A549 (cell line): ENCODE data around the gene BDH1. TPM values are rescaled to one million over a fixed set of nuclear protein-coding genes. Genes with fewer than 3 reads are reported as not detected.

Experiments used
- ATAC-seq, 2 experiments: fragments of 200-7000 bp in 1 of 2; fragments of >200 bp in 1 of 2; cut with Nextera tagmentation in 1 of 2; cut with Tn5 transposase in 1 of 2; 3 replicates each; pipeline versions ENCODE4 v1.8.0 to v1.9.1; 2018 to 2020; ENCODE audit warnings: mild to moderate bottlenecking in 1 of 2, moderate library complexity in 1 of 2
- CTCF ChIA-PET: fragments of 300-600 bp; sonication (Branson Sonifier 250); formaldehyde crosslinking; extraction: SDS; loops from one replicate; lab custom pipeline; 2021; ENCODE audit warnings: antibody characterized with exemption, inconsistent platforms; lab: Yijun Ruan, JAX
- POLR2A ChIA-PET: fragments of 350-600 bp; formaldehyde crosslinking; extraction: SDS; loops from one replicate; lab custom pipeline; 2021; ENCODE audit warnings: antibody characterized with exemption, inconsistent platforms; lab: Yijun Ruan, JAX
- DNase-seq, 2 experiments: peaks; one replicate each; pipeline versions ENCODE4 v3.0.0 to v3.0.0-alpha.2; 2011 to 2016; ENCODE audit warnings: low read depth in 1 of 2, low spot score in 1 of 2
- FAIRE-seq: peaks from 2 replicates; lab custom pipeline; 2011; peaks lifted over from hg19 to GRCh38; lab: Jason Lieb, UNC
- H3K27ac ChIP-seq, 2 experiments: fragments of >200 bp; sonication (Bioruptor Twin); formaldehyde crosslinking; 3 replicates each; pipeline ENCODE4 v1.5.1; 2016 to 2017
- H3K4me1 ChIP-seq: fragments of >200 bp; sonication (Bioruptor Twin); formaldehyde crosslinking; 3 replicates; pipeline ENCODE4 v1.6.1; 2016
- H3K4me2 ChIP-seq: fragments of >200 bp; sonication (Bioruptor Twin); formaldehyde crosslinking; 3 replicates; pipeline ENCODE4 v1.6.1; 2016
- H3K4me3 ChIP-seq: fragments of >200 bp; sonication (Bioruptor Twin); formaldehyde crosslinking; 3 replicates; pipeline ENCODE4 v1.5.1; 2016
- H3K9me3 ChIP-seq: fragments of >200 bp; sonication (Bioruptor Twin); formaldehyde crosslinking; 3 replicates; pipeline ENCODE4 v1.6.1; 2016
- CBX2 ChIP-seq: fragments of 200-600 bp; sonication (generic); IDR thresholded peaks from 2 replicates; pipeline ENCODE4 v1.6.1; 2016; ENCODE audit warnings: low read depth, mild to moderate bottlenecking, borderline replicate concordance
- CBX8 ChIP-seq: fragments of 200-600 bp; sonication (generic); IDR thresholded peaks from 2 replicates; pipeline ENCODE4 v1.6.1; 2016
- CEBPB ChIP-seq, 2 experiments: fragments of >200 bp in 1 of 2; sonication (Bioruptor Twin) in 1 of 2; formaldehyde crosslinking in 1 of 2; IDR thresholded peaks; 2 replicates each; pipeline ENCODE4 v1.6.1; 2012 to 2016
- EHMT2 ChIP-seq: fragments of 200-600 bp; sonication (generic); IDR thresholded peaks from 2 replicates; pipeline ENCODE4 v1.6.1; 2016; ENCODE audit warnings: antibody characterized with exemption, low read depth, mild to moderate bottlenecking, moderate library complexity
- EP300 ChIP-seq, 2 experiments: fragments of >200 bp; sonication (Bioruptor Twin); formaldehyde crosslinking; IDR thresholded peaks; 2 replicates in 1 of 2; 3 replicates in 1 of 2; pipeline ENCODE4 v1.6.1; 2016 to 2017
- ESRRA ChIP-seq: fragments of 150-350 bp; IDR thresholded peaks from 2 replicates; pipeline ENCODE4 v1.6.1; 2014; ENCODE audit warnings: mild to moderate bottlenecking, low read length, borderline replicate concordance
- FOSB ChIP-seq: fragments of 250-450 bp; sonication (Bioruptor Pico); IDR thresholded peaks from 2 replicates; pipeline ENCODE4 v1.5.0; 2020; ENCODE audit warnings: mild to moderate bottlenecking, moderate library complexity
- FOXS1 ChIP-seq: fragments of 250-450 bp; sonication (Bioruptor Pico); IDR thresholded peaks from 2 replicates; pipeline ENCODE4 v1.5.0; 2020; ENCODE audit warnings: mild to moderate bottlenecking, moderate library complexity
- HEYL ChIP-seq: fragments of 250-450 bp; sonication (Bioruptor Pico); IDR thresholded peaks from 2 replicates; pipeline ENCODE4 v1.8.0; 2021; ENCODE audit warnings: mild to moderate bottlenecking, moderate library complexity
- HOXA7 ChIP-seq: fragments of 250-450 bp; sonication (Bioruptor Pico); IDR thresholded peaks from 2 replicates; pipeline ENCODE4 v1.5.0; 2020; ENCODE audit warnings: mild to moderate bottlenecking, moderate library complexity
- HOXB13 ChIP-seq: fragments of 250-450 bp; sonication (Bioruptor Pico); IDR thresholded peaks from 2 replicates; pipeline ENCODE4 v1.5.0; 2020; ENCODE audit warnings: low read depth, mild to moderate bottlenecking, moderate library complexity
- HOXB5 ChIP-seq: fragments of 250-450 bp; sonication (Bioruptor Pico); IDR thresholded peaks from 2 replicates; pipeline ENCODE4 v1.5.0; 2020; ENCODE audit warnings: mild to moderate bottlenecking, moderate library complexity
- JUNB ChIP-seq: fragments of >200 bp; sonication (Bioruptor Twin); formaldehyde crosslinking; IDR thresholded peaks from 2 replicates; pipeline ENCODE4 v1.6.1; 2016
- KDM5A ChIP-seq: fragments of 200-600 bp; sonication (generic); IDR thresholded peaks from 2 replicates; pipeline ENCODE4 v1.6.1; 2016; ENCODE audit warnings: antibody characterized with exemption, mild to moderate bottlenecking
- NFE2L2 ChIP-seq: fragments of 150-350 bp; conservative IDR thresholded peaks from 2 replicates; pipeline ENCODE4 v1.6.1; 2014; ENCODE audit warnings: low read length
- NR3C1 ChIP-seq: fragments of >200 bp; sonication (Bioruptor Twin); formaldehyde crosslinking; IDR thresholded peaks from 3 replicates; pipeline ENCODE4 v1.6.1; 2017
- PHF8 ChIP-seq: fragments of 200-600 bp; sonication (generic); IDR thresholded peaks from 2 replicates; pipeline ENCODE4 v1.6.1; 2016; ENCODE audit warnings: low read depth, mild to moderate bottlenecking, antibody characterized with exemption, moderate library complexity, borderline replicate concordance
- POLR2A ChIP-seq: IDR thresholded peaks from 2 replicates; pipeline ENCODE4 v1.6.1; 2012; ENCODE audit warnings: mild to moderate bottlenecking, low read length
- RAD21 ChIP-seq, 2 experiments: fragments of >200 bp in 1 of 2; sonication (Bioruptor Twin) in 1 of 2; formaldehyde crosslinking in 1 of 2; IDR thresholded peaks in 1 of 2; conservative IDR thresholded peaks in 1 of 2; 2 replicates in 1 of 2; 3 replicates in 1 of 2; pipeline ENCODE4 v1.6.1; 2012 to 2018; ENCODE audit warnings: inconsistent platforms in 1 of 2
- RCOR1 ChIP-seq: fragments of 150-350 bp; IDR thresholded peaks from 2 replicates; pipeline ENCODE4 v1.6.1; 2014; ENCODE audit warnings: antibody characterized with exemption, low read length, low read depth
- RFX5 ChIP-seq: fragments of 450-650 bp; IDR thresholded peaks from 2 replicates; pipeline ENCODE4 v1.7.1; 2014; ENCODE audit warnings: antibody characterized with exemption, mild to moderate bottlenecking, moderate library complexity
- RNF2 ChIP-seq: fragments of 200-600 bp; sonication (generic); IDR thresholded peaks from 2 replicates; pipeline ENCODE4 v1.6.1; 2016; ENCODE audit warnings: low read depth, mild to moderate bottlenecking, antibody characterized with exemption, moderate library complexity, borderline replicate concordance
- ZC3H11A ChIP-seq: fragments of 450-650 bp; IDR thresholded peaks from 2 replicates; pipeline ENCODE4 v1.6.1; 2014; ENCODE audit warnings: antibody characterized with exemption, mild to moderate bottlenecking
- WGBS: methylation state at CpG from one replicate; pipeline ENCODE4 v1.1.6; 2017; ENCODE audit errors: missing lambda C conversion rate; 5-methylcytosine and 5-hydroxymethylcytosine counted together
- polyA plus RNA-seq, 4 experiments: library from polyadenylated mRNA; depleted of rRNA in 3 of 4; stranded (reverse); fragments of >200 nt; fragmentation: RNase III in 1 of 4; extraction: RNeasy Plus Mini Kit Qiagen cat#74134 plus additional on column Dnase treatment in 1 of 4; gene quantifications; 2 replicates in 3 of 4; 3 replicates in 1 of 4; pipeline ENCODE4 v1.2.3, GENCODE V29; 2011 to 2017
- TF ChIP-seq, protein P1 (sequence below): fragments of 150-350 bp; IDR thresholded peaks from 2 replicates; pipeline ENCODE4 v1.6.1; 2014; ENCODE audit warnings: low read depth, mild to moderate bottlenecking, low read length
- TF ChIP-seq, protein P2 (sequence below): fragments of >200 bp; sonication (Bioruptor Twin); formaldehyde crosslinking; IDR thresholded peaks from 2 replicates; pipeline ENCODE4 v1.6.1; 2016
- TF ChIP-seq, protein P3 (sequence below): IDR thresholded peaks from 2 replicates; pipeline ENCODE4 v1.6.1; 2012
- TF ChIP-seq, protein P4 (sequence below): fragments of 200-600 bp; sonication (generic); IDR thresholded peaks from 2 replicates; pipeline ENCODE4 v1.6.1; 2016; ENCODE audit warnings: antibody characterized with exemption, mild to moderate bottlenecking, moderate library complexity
- TF ChIP-seq, protein P5 (sequence below): IDR thresholded peaks from 2 replicates; pipeline ENCODE4 v1.6.1; 2012; ENCODE audit warnings: low read depth, borderline replicate concordance

BDH1 gene
- polyA plus RNA-seq, 2 of the 4 experiments (the other 2 are of a cell fraction), result 3.1 to 4.6 TPM

DNA sequence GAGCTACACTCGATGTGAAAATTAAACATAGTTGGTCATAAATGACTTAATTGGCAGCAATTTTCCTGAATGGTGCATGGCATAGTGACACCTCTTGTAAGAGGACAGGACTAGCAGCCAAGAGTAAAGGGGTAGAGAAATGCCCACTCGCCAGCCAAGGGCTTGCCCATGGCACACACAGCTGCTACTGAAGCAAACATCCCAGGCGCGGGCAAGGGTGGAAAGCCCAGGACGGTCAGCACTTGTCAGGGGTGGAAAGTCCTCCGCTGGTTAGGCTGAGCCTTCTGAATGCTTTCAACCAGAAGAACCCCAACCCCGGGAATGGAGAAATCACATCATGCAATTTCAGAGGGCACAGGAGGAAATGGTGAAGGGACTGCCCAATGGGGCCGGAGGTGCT is 31.6 kb downstream of the BDH1 start:
- FAIRE-seq, result no peak
- H3K4me3 ChIP-seq, result no peak overlapping the region
- peaks cover 31% of the 10 kb centered on the region for H3K4me1 ChIP-seq
- ChIA-PET CTCF (no interaction called here), POLR2A (no interaction called here)
- no peak overlapping the region for H3K27ac ChIP-seq
- no peak for DNase-seq
- ATAC-seq, result no peak
- 90% methylated on average over 8 of the region's 8 CpGs for WGBS
- H3K4me2 ChIP-seq, result no peak overlapping the region
- no peaks in the 10 kb centered on the region for H3K9me3 ChIP-seq
- TF ChIP-seq FOSB (CRISPR knock-in tag) (no peak), CEBPB (IDR thresholded peaks at IDR 0.05) (no peak), JUNB (no peak), HOXB5 (no peak), EP300 (IDR thresholded peaks at IDR 0.05) (no peak), NFE2L2 (no peak), RCOR1 (no peak), HOXA7 (no peak), NR3C1 (no peak), PHF8 (no peak), CBX2 (no peak)
- TF ChIP-seq, protein P1, sequence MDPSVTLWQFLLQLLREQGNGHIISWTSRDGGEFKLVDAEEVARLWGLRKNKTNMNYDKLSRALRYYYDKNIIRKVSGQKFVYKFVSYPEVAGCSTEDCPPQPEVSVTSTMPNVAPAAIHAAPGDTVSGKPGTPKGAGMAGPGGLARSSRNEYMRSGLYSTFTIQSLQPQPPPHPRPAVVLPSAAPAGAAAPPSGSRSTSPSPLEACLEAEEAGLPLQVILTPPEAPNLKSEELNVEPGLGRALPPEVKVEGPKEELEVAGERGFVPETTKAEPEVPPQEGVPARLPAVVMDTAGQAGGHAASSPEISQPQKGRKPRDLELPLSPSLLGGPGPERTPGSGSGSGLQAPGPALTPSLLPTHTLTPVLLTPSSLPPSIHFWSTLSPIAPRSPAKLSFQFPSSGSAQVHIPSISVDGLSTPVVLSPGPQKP, result no peak
- TF ChIP-seq, protein P2, sequence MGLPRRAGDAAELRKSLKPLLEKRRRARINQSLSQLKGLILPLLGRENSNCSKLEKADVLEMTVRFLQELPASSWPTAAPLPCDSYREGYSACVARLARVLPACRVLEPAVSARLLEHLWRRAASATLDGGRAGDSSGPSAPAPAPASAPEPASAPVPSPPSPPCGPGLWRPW, result no peak

DNA sequence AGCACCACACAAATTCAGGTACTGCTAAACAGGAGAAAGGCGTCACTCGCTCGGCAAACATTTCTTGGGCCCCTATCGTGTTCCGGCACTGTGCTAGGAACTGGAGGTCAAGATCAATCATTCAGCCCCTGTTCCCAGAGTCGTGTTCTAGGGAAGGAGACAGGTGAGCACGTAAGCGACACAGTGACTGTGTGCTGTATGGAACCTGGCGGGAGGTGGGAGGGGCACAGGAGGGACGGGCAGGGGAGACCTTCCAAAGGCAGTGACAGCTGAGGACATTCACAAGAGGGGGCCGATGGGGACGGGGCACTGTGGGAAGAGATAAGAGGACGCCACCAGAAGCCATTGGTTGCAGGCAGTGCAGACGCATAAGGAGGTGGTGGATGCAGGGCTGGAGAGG is 32.2 kb downstream of the BDH1 start:
- DNase-seq (no peak), ATAC-seq (no peak), FAIRE-seq (no peak)
- TF ChIP-seq EHMT2, result no peak
- CTCF ChIA-PET, result interaction anchor here (3.4 kb wide), 1 partner anchor 13 kb away, joined by 15 read pairs; no protein-coding TSS in a partner anchor
- H3K4me1 ChIP-seq, result peaks cover 36% of the 10 kb centered on the region
- H3K4me2 ChIP-seq, result no peak overlapping the region
- WGBS, result 95% methylated on average over 14 of the region's 14 CpGs
- POLR2A ChIA-PET, result no interaction called here
- H3K4me3 ChIP-seq, result no peak overlapping the region
- H3K9me3 ChIP-seq, result no peaks in the 10 kb centered on the region
- peak overlapping the region in 1 of 2 experiments; percentile 99; a peak in 1 of 6 replicates for H3K27ac ChIP-seq

DNA sequence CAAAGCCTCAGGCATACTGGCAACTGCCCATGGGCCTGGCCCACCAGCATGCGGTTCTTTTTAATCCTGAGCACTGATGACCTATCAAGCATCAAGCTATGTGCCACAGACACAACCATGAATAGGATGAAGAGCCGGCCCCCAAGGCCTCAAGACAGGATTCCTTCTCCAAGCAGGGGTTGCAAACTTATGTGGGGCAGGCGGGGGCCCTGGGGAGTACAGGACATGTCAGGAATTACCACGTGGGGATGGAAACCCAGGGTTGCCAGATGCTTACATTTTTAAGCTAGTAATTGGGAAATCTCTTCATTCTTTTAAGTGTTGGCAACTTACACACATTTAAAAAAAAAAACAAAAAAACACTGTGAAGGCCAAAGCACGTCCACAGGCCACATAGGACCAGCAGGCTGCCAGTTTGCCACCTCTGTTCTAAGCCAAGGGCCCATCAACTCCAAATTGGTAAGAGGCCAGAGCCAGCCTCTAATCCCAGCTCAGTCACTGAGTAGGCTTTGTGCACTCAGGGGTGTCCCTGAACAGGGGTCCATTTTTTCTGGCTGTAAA is 32.8 kb downstream of the BDH1 start:
- ChIA-PET CTCF (interaction anchor here (3.4 kb wide), 1 partner anchor 13 kb away, joined by 15 read pairs; no protein-coding TSS in a partner anchor), POLR2A (no interaction called here)
- peaks cover 36% of the 10 kb centered on the region for H3K4me1 ChIP-seq
- TF ChIP-seq ESRRA (no peak), HEYL (CRISPR knock-in tag) (no peak), KDM5A (no peak), ZC3H11A (no peak), FOXS1 (no peak), NR3C1 (no peak), RAD21 (conservative IDR thresholded peaks at IDR 0.05 in 1 of 2, IDR thresholded peaks at IDR 0.05 in 1 of 2) (no peak), POLR2A (no peak), CBX8 (no peak), PHF8 (no peak), NFE2L2 (no peak), FOSB (CRISPR knock-in tag) (no peak), HOXB13 (CRISPR knock-in tag) (no peak), RNF2 (no peak), RFX5 (no peak)
- TF ChIP-seq, protein P3, sequence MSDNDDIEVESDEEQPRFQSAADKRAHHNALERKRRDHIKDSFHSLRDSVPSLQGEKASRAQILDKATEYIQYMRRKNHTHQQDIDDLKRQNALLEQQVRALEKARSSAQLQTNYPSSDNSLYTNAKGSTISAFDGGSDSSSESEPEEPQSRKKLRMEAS, result no peak
- TF ChIP-seq, protein P4, sequence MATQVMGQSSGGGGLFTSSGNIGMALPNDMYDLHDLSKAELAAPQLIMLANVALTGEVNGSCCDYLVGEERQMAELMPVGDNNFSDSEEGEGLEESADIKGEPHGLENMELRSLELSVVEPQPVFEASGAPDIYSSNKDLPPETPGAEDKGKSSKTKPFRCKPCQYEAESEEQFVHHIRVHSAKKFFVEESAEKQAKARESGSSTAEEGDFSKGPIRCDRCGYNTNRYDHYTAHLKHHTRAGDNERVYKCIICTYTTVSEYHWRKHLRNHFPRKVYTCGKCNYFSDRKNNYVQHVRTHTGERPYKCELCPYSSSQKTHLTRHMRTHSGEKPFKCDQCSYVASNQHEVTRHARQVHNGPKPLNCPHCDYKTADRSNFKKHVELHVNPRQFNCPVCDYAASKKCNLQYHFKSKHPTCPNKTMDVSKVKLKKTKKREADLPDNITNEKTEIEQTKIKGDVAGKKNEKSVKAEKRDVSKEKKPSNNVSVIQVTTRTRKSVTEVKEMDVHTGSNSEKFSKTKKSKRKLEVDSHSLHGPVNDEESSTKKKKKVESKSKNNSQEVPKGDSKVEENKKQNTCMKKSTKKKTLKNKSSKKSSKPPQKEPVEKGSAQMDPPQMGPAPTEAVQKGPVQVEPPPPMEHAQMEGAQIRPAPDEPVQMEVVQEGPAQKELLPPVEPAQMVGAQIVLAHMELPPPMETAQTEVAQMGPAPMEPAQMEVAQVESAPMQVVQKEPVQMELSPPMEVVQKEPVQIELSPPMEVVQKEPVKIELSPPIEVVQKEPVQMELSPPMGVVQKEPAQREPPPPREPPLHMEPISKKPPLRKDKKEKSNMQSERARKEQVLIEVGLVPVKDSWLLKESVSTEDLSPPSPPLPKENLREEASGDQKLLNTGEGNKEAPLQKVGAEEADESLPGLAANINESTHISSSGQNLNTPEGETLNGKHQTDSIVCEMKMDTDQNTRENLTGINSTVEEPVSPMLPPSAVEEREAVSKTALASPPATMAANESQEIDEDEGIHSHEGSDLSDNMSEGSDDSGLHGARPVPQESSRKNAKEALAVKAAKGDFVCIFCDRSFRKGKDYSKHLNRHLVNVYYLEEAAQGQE, result no peak
- TF ChIP-seq, protein P5, sequence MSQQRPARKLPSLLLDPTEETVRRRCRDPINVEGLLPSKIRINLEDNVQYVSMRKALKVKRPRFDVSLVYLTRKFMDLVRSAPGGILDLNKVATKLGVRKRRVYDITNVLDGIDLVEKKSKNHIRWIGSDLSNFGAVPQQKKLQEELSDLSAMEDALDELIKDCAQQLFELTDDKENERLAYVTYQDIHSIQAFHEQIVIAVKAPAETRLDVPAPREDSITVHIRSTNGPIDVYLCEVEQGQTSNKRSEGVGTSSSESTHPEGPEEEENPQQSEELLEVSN, result no peak
- no peak for DNase-seq
- no peak overlapping the region for H3K4me2 ChIP-seq
- 85% methylated on average over 5 of the region's 5 CpGs for WGBS
- no peak for ATAC-seq
- no peak for FAIRE-seq
- peak overlapping the region; percentile 97 to 99; a peak in 4 of 6 replicates for H3K27ac ChIP-seq
- no peak overlapping the region for H3K4me3 ChIP-seq
- no peaks in the 10 kb centered on the region for H3K9me3 ChIP-seq
